ENCODE data around the gene BPIFB4.

Gene BPIFB4

DNA sequence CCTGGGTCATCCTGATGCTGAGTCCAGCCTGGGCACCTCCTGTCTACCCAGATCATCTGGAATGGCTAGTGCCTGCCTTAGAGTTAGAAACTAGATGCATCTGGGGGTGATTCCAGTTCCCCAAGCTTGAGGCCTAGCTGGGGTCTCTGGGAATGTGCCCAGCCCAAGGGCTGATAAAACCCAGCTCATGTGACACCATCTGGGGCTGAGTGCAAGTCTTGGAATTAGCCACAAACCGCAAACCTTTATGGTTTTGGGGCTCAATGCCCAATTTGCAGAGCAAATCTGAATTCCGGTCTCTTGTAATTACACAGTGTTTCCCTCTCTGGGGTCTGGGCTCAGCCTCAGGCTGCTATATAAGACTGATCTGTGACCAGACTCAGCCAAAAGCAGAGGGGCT is at the start of gene BPIFB4:
BPIFB4 (plus strand) TSS at position 385 of the 400 bp plus-strand sequence. CDS start 1,884 bp downstream, outside the sequence.
- ChIA-PET POLR2A (ENCODE audit: low non-redundant PET) (no interaction called here), CTCF (interaction anchor here (0.6 to 0.8 kb wide), 2 partner anchors 10 to 34 kb away, joined by 3 read pairs; no protein-coding TSS in a partner anchor)
- TF ChIP-seq, protein P1, sequence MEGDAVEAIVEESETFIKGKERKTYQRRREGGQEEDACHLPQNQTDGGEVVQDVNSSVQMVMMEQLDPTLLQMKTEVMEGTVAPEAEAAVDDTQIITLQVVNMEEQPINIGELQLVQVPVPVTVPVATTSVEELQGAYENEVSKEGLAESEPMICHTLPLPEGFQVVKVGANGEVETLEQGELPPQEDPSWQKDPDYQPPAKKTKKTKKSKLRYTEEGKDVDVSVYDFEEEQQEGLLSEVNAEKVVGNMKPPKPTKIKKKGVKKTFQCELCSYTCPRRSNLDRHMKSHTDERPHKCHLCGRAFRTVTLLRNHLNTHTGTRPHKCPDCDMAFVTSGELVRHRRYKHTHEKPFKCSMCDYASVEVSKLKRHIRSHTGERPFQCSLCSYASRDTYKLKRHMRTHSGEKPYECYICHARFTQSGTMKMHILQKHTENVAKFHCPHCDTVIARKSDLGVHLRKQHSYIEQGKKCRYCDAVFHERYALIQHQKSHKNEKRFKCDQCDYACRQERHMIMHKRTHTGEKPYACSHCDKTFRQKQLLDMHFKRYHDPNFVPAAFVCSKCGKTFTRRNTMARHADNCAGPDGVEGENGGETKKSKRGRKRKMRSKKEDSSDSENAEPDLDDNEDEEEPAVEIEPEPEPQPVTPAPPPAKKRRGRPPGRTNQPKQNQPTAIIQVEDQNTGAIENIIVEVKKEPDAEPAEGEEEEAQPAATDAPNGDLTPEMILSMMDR (conservative IDR thresholded peaks at IDR 0.05; ENCODE audit: low read depth), result no peak
- no peak within 1 kb of the TSS for H3K27ac ChIP-seq
- no peak for DNase-seq (ENCODE audit: low spot score)

DNA sequence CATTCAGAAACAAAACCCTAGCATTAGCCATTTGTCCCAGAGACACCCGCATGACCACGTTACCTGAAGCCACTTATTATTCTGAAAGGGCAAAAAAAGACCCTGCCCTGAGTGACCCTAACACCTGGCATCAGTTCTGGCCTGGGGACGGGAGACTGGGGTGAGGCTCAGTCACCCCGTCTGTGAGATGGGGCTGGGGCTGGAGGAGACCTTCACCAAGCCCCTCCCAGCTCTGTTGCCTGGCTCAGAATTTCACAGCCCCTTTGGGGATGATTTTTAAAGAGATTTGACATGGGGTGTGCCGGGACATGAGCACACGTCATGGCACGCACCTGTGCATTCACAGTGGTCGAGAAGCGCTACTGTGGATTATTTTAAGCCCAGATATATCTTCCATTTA is 49.4 kb upstream of the BPIFB4 start:
- no peak for DNase-seq (ENCODE audit: low spot score)

DNA sequence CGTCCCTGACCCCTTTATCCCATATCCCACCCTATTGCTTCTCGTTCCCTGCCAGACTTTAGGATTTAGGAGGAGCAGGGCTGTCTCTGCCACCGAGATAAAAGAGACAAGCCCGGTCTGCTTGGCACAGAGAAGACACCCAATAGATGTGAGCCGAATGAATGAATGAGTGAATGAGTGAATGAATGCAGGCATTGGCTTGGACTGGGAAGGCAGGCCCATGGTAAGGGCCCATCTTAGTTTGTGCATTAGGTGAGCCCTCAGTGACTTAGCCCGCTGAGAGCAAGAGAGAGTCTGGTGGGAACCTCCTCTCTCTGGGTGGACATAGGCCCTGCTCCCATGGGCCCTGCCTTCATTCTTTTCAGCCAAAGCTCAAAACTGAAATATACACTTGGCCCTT is 48.9 kb upstream of the BPIFB4 start:
- TF ChIP-seq, protein P1 (conservative IDR thresholded peaks at IDR 0.05; ENCODE audit: low read depth), result no peak
- DNase-seq (ENCODE audit: low spot score), result no peak
- no peak overlapping the region for H3K27ac ChIP-seq
- ChIA-PET POLR2A (ENCODE audit: low non-redundant PET) (no interaction called here), CTCF (interaction anchor here (0.6 kb wide), 2 partner anchors 10 to 13 kb away, joined by 5 read pairs; no protein-coding TSS in a partner anchor)

More for the DNA sequence above, 49.4 kb upstream of the BPIFB4 start:
- no peak overlapping the region for H3K27ac ChIP-seq
- CTCF ChIA-PET, result interaction anchor here (0.6 kb wide), 2 partner anchors 10 to 12 kb away, joined by 5 read pairs; no protein-coding TSS in a partner anchor
- POLR2A ChIA-PET (ENCODE audit: low non-redundant PET), result no interaction called here
- TF ChIP-seq, protein P1 (conservative IDR thresholded peaks at IDR 0.05; ENCODE audit: low read depth), result no peak

DNA sequence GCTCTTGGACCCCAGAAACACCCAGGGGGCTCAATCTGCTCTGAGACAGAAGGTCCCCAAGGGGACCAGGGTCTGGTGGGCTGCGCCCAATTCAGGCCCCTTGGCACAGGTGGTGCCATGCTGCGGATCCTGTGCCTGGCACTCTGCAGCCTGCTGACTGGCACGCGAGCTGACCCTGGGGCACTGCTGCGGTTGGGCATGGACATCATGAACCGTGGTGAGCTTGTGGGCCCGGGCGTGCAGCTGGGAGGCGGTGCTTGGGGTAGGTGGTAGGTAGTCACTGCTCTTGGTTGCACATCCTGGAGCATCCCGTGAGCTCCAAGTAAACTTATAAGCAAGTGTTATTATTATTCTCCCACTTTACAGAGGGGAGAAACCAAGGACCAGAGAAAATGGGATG is 47.9 kb upstream of the BPIFB4 start, which contains the start of gene BPIFB6:
BPIFB6 (plus strand) TSS at position 118 of the 400 bp plus-strand sequence; CDS start at position 118, 0 bp downstream.
- DNase-seq (ENCODE audit: low spot score), result no peak
- H3K27ac ChIP-seq, result no peak within 1 kb of the TSS
- ChIA-PET CTCF (no interaction called here), POLR2A (ENCODE audit: low non-redundant PET) (no interaction called here)
- TF ChIP-seq, protein P1 (conservative IDR thresholded peaks at IDR 0.05; ENCODE audit: low read depth), result no peak

DNA sequence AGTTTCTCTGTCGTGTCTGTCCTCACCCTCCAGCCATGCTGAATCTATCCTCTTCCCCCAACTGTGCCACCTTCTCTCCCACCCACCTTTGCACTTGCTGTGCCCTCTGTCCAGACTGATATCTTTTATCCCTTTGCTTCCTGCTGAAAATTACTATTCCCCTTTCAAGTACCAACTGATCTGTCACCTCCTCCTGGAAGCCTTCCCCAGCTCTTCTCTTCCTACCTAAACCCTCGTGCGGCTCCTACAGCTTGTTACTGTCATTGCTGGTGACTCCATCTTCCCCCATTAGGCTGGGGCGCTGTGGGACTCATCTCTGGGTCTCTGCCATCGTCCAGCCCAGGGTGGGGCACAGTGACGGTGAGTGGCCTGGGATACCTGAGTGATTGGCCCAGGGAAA is 46.9 kb upstream of the BPIFB4 start:
- ChIA-PET POLR2A (ENCODE audit: low non-redundant PET) (no interaction called here), CTCF (interaction anchor here (0.5 to 1.2 kb wide), 2 partner anchors 11 to 412 kb away, joined by 5 to 6 read pairs; no protein-coding TSS in a partner anchor)
- TF ChIP-seq, protein P1 (conservative IDR thresholded peaks at IDR 0.05; ENCODE audit: low read depth), result no peak
- DNase-seq (ENCODE audit: low spot score), result no peak
- H3K27ac ChIP-seq, result no peak overlapping the region

DNA sequence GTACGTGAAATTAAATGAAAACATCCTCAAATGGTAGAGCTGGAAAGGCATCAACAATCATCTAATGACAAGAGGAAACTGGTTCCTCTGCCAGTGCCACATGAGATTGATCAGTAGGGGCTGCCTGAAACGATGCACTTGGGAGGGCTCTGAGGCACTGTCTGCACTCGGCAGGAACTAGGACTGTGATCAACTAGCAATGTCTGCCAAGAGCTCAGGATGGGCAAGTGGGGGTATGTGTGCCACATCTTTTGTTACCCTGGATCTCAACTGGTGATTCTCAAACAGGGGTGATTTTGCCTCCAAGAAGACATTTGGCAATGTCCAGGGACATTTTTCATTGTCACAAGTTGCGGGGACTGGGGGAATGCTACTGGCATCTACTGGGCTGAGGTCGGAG is 46.1 kb upstream of the BPIFB4 start:
- H3K27ac ChIP-seq, result no peak overlapping the region
- POLR2A ChIA-PET (ENCODE audit: low non-redundant PET), result no interaction called here
- DNase-seq (ENCODE audit: low spot score), result no peak
- TF ChIP-seq, protein P1 (conservative IDR thresholded peaks at IDR 0.05; ENCODE audit: low read depth), result no peak
- CTCF ChIA-PET, result no interaction called here

Measured in RWPE1 (cell line).